SK-N-MC (cell line): ENCODE data around the gene ACVR1.
"Not testable (repeated sequence)": the region's sequence is repeated elsewhere in the genome, so short reads cannot be mapped to it uniquely, and the experiment has no call there.

Experiments used
- DNase-seq: peaks from one replicate; pipeline ENCODE4 v3.0.0-alpha.2; 2011; ENCODE audit warnings: low read depth, low spot score
- H3K27ac ChIP-seq: fragments of 200-600 bp; sonication (generic); 2 replicates; pipeline ENCODE4 v1.5.1; 2016; ENCODE audit warnings: mixed run types
- H3K36me3 ChIP-seq: fragments of 200-600 bp; sonication (generic); 2 replicates; pipeline ENCODE4 v1.6.1; 2017; ENCODE audit warnings: antibody characterized with exemption, low read length, mixed read lengths; ENCODE audit not compliant: insufficient read depth
- H3K4me3 ChIP-seq: fragments of 200-600 bp; sonication (generic); 2 replicates; pipeline ENCODE4 v1.5.1; 2016
- H3K9ac ChIP-seq: fragments of 200-600 bp; sonication (generic); 2 replicates; pipeline ENCODE4 v1.8.0; 2017; ENCODE audit warnings: mixed run types, mixed read lengths; ENCODE audit not compliant: insufficient read length
- H3K9me3 ChIP-seq: fragments of 200-600 bp; sonication (generic); 2 replicates; pipeline ENCODE4 v1.6.1; 2017; ENCODE audit warnings: low read depth, mild to moderate bottlenecking, antibody characterized with exemption, low read length, moderate library complexity, mixed read lengths
- EZH2 ChIP-seq: fragments of 200-600 bp; sonication (generic); IDR thresholded peaks from one replicate; pipeline ENCODE4 v1.6.1; 2017; ENCODE audit warnings: antibody characterized with exemption
- FOXP2 ChIP-seq: optimal IDR thresholded peaks from 2 replicates; pipeline ENCODE3; 2011; ENCODE audit warnings: mild to moderate bottlenecking, moderate library complexity; ENCODE audit not compliant: insufficient read depth; ENCODE audit errors: extremely low read length, control extremely low read depth
- POLR2AphosphoS5 ChIP-seq: IDR thresholded peaks from 2 replicates; pipeline ENCODE4 v1.6.1; 2012; ENCODE audit warnings: mild to moderate bottlenecking, low read depth, low read length, borderline replicate concordance

Gene ACVR1

GRCh38 chr2:157898591-157898996 is 22.5 kb upstream of the ACVR1 start:
- Histone ChIP-seq H3K4me3 (no peak overlapping the region), H3K36me3 (no peaks in the 10 kb centered on the region), H3K9ac (no peak overlapping the region), H3K27ac (no peak overlapping the region), H3K9me3 (no peaks in the 10 kb centered on the region)
- DNase-seq, result no peak
- TF ChIP-seq EZH2 (no peak), FOXP2 (no peak), POLR2AphosphoS5 (no peak)

- no peak overlapping the region for H3K27ac ChIP-seq
- DNase-seq, result no peak
- TF ChIP-seq EZH2, result no peak
- TF ChIP-seq POLR2AphosphoS5, result no peak
- no peak for TF ChIP-seq FOXP2
- H3K9ac ChIP-seq, result no peak overlapping the region
- H3K36me3 ChIP-seq, result no peaks in the 10 kb centered on the region
- H3K4me3 ChIP-seq, result no peak overlapping the region
- no peaks in the 10 kb centered on the region for H3K9me3 ChIP-seq
Observed at GRCh38 chr2:157897106-157897971, 21.2 kb upstream of the ACVR1 start.

GRCh38 chr2:157895531-157895930 is 19.4 kb upstream of the ACVR1 start:
- Histone ChIP-seq H3K9ac (no peak overlapping the region), H3K36me3 (no peaks in the 10 kb centered on the region), H3K9me3 (no peaks in the 10 kb centered on the region), H3K4me3 (no peak overlapping the region), H3K27ac (no peak overlapping the region)
- DNase-seq, result no peak
- no peak for TF ChIP-seq EZH2
- no peak for TF ChIP-seq POLR2AphosphoS5
- TF ChIP-seq FOXP2, result no peak

GRCh38 chr2:157894694-157895435 is 18.7 kb upstream of the ACVR1 start:
- Histone ChIP-seq H3K9ac (no peak overlapping the region), H3K27ac (no peak overlapping the region), H3K4me3 (no peak overlapping the region), H3K36me3 (no peaks in the 10 kb centered on the region), H3K9me3 (no peaks in the 10 kb centered on the region)
- TF ChIP-seq EZH2, result no peak
- no peak for DNase-seq

GRCh38 chr2:157893611-157894010 is 17.5 kb upstream of the ACVR1 start:
- no peak for TF ChIP-seq POLR2AphosphoS5
- TF ChIP-seq FOXP2, result no peak
- TF ChIP-seq EZH2, result no peak

GRCh38 chr2:157891643-157892041 is 15.5 kb upstream of the ACVR1 start:
- DNase-seq, result no peak
- peak overlapping the region; percentile 36; the same call in 1 of the 2 replicates for H3K4me3 ChIP-seq
- TF ChIP-seq POLR2AphosphoS5 (no peak; the same call in 1 of the 2 replicates), EZH2 (no peak), FOXP2 (no peak)

More at GRCh38 chr2:157893611-157894010, 17.5 kb upstream of the ACVR1 start:
- Histone ChIP-seq H3K36me3 (no peaks in the 10 kb centered on the region), H3K9ac (no peak overlapping the region), H3K4me3 (no peak overlapping the region), H3K27ac (no peak overlapping the region), H3K9me3 (no peaks in the 10 kb centered on the region)
- no peak for DNase-seq

GRCh38 chr2:157890969-157891642 is 15.0 kb upstream of the ACVR1 start:
- Histone ChIP-seq H3K9me3 (no peaks in the 10 kb centered on the region), H3K4me3 (peak overlapping the region; percentile 36; the same call in 1 of the 2 replicates), H3K36me3 (no peaks in the 10 kb centered on the region), H3K9ac (peak overlapping the region; percentile 5), H3K27ac (peak overlapping the region; percentile 60; the same call in 1 of the 2 replicates)
- no peak for DNase-seq
- TF ChIP-seq EZH2 (no peak), FOXP2 (no peak), POLR2AphosphoS5 (no peak)

More at GRCh38 chr2:157891643-157892041, 15.5 kb upstream of the ACVR1 start:
- Histone ChIP-seq H3K9ac (no peak overlapping the region), H3K36me3 (no peaks in the 10 kb centered on the region), H3K9me3 (no peaks in the 10 kb centered on the region), H3K27ac (peak overlapping the region; percentile 60; the same call in 1 of the 2 replicates)

GRCh38 chr2:157887946-157888345 is 11.8 kb upstream of the ACVR1 start:
- no peak for TF ChIP-seq FOXP2
- no peak for TF ChIP-seq POLR2AphosphoS5
- no peak for TF ChIP-seq EZH2
- H3K4me3 ChIP-seq, result no peak overlapping the region
- no peak overlapping the region for H3K27ac ChIP-seq
- DNase-seq, result no peak
- no peak overlapping the region for H3K9ac ChIP-seq
- no peaks in the 10 kb centered on the region for H3K36me3 ChIP-seq
- no peaks in the 10 kb centered on the region for H3K9me3 ChIP-seq

GRCh38 chr2:157884533-157884932 is 8.4 kb upstream of the ACVR1 start:
- not testable (repeated sequence) for H3K9ac ChIP-seq, H3K9me3 ChIP-seq, H3K27ac ChIP-seq, DNase-seq, H3K36me3 ChIP-seq, H3K4me3 ChIP-seq
